Esophagus (tissue), 2 donors: ENCODE results near the gene BHLHE23. TPM values are rescaled to one million over a fixed set of nuclear protein-coding genes. Genes with fewer than 3 reads are reported as not detected.

Experiments used
- H3K27ac ChIP-seq, 2 donors: one replicate each; pipeline ENCODE4 v1.5.1; 2013; ENCODE audit warnings: low read depth in 2 of 2, mild to moderate bottlenecking in 2 of 2, inconsistent platforms in 1 of 2, low read length in 1 of 2, moderate library complexity in 1 of 2
- H3K27me3 ChIP-seq, 2 donors: one replicate each; pipeline ENCODE4 v1.6.1; 2013; ENCODE audit warnings: low read length in 2 of 2, control low read depth in 1 of 2, mild to moderate bottlenecking in 1 of 2; ENCODE audit not compliant: insufficient read depth in 2 of 2, control insufficient read depth in 1 of 2
- H3K36me3 ChIP-seq, 2 donors: one replicate each; pipeline ENCODE4 v1.6.1; 2013; ENCODE audit warnings: low read length in 1 of 2; ENCODE audit not compliant: control insufficient read depth in 2 of 2, insufficient read depth in 2 of 2
- H3K4me1 ChIP-seq, 2 donors: one replicate each; pipeline ENCODE4 v1.6.1; 2013; ENCODE audit warnings: low read length in 1 of 2; ENCODE audit not compliant: control insufficient read depth in 2 of 2, insufficient read depth in 2 of 2
- H3K4me3 ChIP-seq, 2 donors: one replicate each; pipeline ENCODE4 v1.5.1; 2013; ENCODE audit warnings: low read length in 2 of 2, mild to moderate bottlenecking in 2 of 2, low read depth in 1 of 2, moderate library complexity in 1 of 2
- H3K9me3 ChIP-seq, 2 donors: one replicate each; pipeline ENCODE4 v1.6.1; 2013; ENCODE audit warnings: mild to moderate bottlenecking in 2 of 2, low read depth in 1 of 2, low read length in 1 of 2, moderate library complexity in 1 of 2; ENCODE audit not compliant: control insufficient read depth in 2 of 2, insufficient read depth in 1 of 2
- WGBS, 2 donors: extraction: QIAGEN DNeasy Blood & Tissue Kit; methylation state at CpG; one replicate each; pipeline ENCODE4 v1.1.7; 2013; 5-methylcytosine and 5-hydroxymethylcytosine counted together
- polyA plus RNA-seq, 2 donors: library from polyadenylated mRNA; stranded (reverse); fragments of 200-250 nt; gene quantifications; one replicate each; pipeline ENCODE4 v1.2.3, GENCODE V29; 2013
- donor health status: healthy with polysubstance abuse.
- donor health status: Bipolar disorder and iron deficiency.

Gene BHLHE23
- polyA plus RNA-seq, 2 donors: not detected

GRCh38 chr20:63027221-63027921 is 20.6 kb upstream of the BHLHE23 start:
- H3K4me3 ChIP-seq: no peak overlapping the region
- H3K27me3 ChIP-seq: peaks cover 0 to 19% of the 10 kb centered on the region in 2 donors
- WGBS, 2 donors: 47 to 48% methylated on average over 27 of the region's 27 CpGs
- peaks cover 0 to 3% of the 10 kb centered on the region in 2 donors for H3K4me1 ChIP-seq
- no peaks in the 10 kb centered on the region for H3K36me3 ChIP-seq
- no peak overlapping the region for H3K27ac ChIP-seq
- no peaks in the 10 kb centered on the region for H3K9me3 ChIP-seq

GRCh38 chr20:63026582-63027165 is 19.9 kb upstream of the BHLHE23 start:
- Histone ChIP-seq H3K4me3 (no peak overlapping the region), H3K9me3 (no peaks in the 10 kb centered on the region), H3K4me1 (peaks cover 0 to 3% of the 10 kb centered on the region in 2 donors), H3K27ac (no peak overlapping the region), H3K36me3 (no peaks in the 10 kb centered on the region), H3K27me3 (peaks cover 0 to 19% of the 10 kb centered on the region in 2 donors)
- 55 to 60% methylated on average over 13 of the region's 13 CpGs for WGBS, 2 donors

- 37 to 45% methylated on average over 45 of the region's 45 CpGs for WGBS, 2 donors
- Histone ChIP-seq H3K36me3 (no peaks in the 10 kb centered on the region), H3K4me1 (peaks cover 0 to 3% of the 10 kb centered on the region in 2 donors), H3K27ac (no peak overlapping the region), H3K27me3 (peaks cover 0 to 22% of the 10 kb centered on the region in 2 donors), H3K4me3 (no peak overlapping the region), H3K9me3 (peaks cover 0 to 4% of the 10 kb centered on the region in 2 donors)
These were observed 19.0 kb upstream of the BHLHE23 start for GRCh38 chr20:63025534-63026331.

GRCh38 chr20:63024573-63025392 is 18.0 kb upstream of the BHLHE23 start:
- peaks cover 0 to 3% of the 10 kb centered on the region in 2 donors for H3K4me1 ChIP-seq
- no peak overlapping the region for H3K27ac ChIP-seq
- H3K27me3 ChIP-seq: peaks cover 0 to 22% of the 10 kb centered on the region in 2 donors
- no peak overlapping the region for H3K4me3 ChIP-seq
- 71 to 75% methylated on average over 28 of the region's 28 CpGs for WGBS, 2 donors
- H3K36me3 ChIP-seq: no peaks in the 10 kb centered on the region
- peaks cover 0 to 8% of the 10 kb centered on the region in 2 donors for H3K9me3 ChIP-seq

GRCh38 chr20:63023936-63024571 is 17.3 kb upstream of the BHLHE23 start:
- no peak overlapping the region for H3K27ac ChIP-seq
- no peaks in the 10 kb centered on the region for H3K36me3 ChIP-seq
- 76 to 83% methylated on average over 33 of the region's 33 CpGs for WGBS, 2 donors
- H3K27me3 ChIP-seq: peaks cover 0 to 22% of the 10 kb centered on the region in 2 donors
- H3K4me3 ChIP-seq: no peak overlapping the region
- peaks cover 0 to 3% of the 10 kb centered on the region in 2 donors for H3K4me1 ChIP-seq
- peaks cover 0 to 8% of the 10 kb centered on the region in 2 donors for H3K9me3 ChIP-seq

GRCh38 chr20:63023071-63023935 is 16.5 kb upstream of the BHLHE23 start:
- Histone ChIP-seq H3K9me3 (peaks cover 0 to 8% of the 10 kb centered on the region in 2 donors), H3K27ac (no peak overlapping the region), H3K36me3 (no peaks in the 10 kb centered on the region), H3K27me3 (peaks cover 0 to 22% of the 10 kb centered on the region in 2 donors), H3K4me1 (peaks cover 0 to 3% of the 10 kb centered on the region in 2 donors), H3K4me3 (no peak overlapping the region)
- WGBS, 2 donors: 68 to 69% methylated on average over 31 of the region's 31 CpGs

- H3K36me3 ChIP-seq: no peaks in the 10 kb centered on the region
- peaks cover 0 to 8% of the 10 kb centered on the region in 2 donors for H3K9me3 ChIP-seq
- no peak overlapping the region for H3K4me3 ChIP-seq
- WGBS, 2 donors: 48 to 50% methylated on average over 12 of the region's 12 CpGs
- H3K4me1 ChIP-seq: peaks cover 0 to 3% of the 10 kb centered on the region in 2 donors
- H3K27ac ChIP-seq: no peak overlapping the region
- H3K27me3 ChIP-seq: peaks cover 0 to 19% of the 10 kb centered on the region in 2 donors
These were observed 15.7 kb upstream of the BHLHE23 start for GRCh38 chr20:63022501-63022900.
